ENCODE data around the gene CHD5.

CHD5 gene

DNA sequence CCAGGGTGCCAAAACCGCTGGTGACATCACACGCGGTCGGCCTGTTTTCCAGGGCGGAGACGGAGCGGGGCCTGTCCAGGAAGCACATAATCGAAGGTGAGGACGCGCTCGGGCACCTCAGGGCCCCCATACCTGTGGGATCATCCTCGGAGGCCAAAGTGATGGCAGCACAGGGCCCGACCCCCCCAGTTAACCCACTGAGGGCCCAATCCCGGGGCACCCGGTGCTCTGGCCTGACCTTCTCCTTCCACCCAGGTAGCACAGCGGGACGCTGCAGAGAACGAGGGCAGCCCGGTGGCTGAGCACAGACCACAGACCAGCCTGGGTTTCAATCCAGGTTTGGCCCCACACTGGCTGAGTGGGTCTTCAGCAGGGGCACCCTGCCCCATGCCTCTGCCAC is 91.2 kb downstream of the CHD5 start:
- no peak overlapping the region for H3K4me3 ChIP-seq (replicated peaks; ENCODE audit: low read depth, low read length)
- TF ChIP-seq, protein P1, sequence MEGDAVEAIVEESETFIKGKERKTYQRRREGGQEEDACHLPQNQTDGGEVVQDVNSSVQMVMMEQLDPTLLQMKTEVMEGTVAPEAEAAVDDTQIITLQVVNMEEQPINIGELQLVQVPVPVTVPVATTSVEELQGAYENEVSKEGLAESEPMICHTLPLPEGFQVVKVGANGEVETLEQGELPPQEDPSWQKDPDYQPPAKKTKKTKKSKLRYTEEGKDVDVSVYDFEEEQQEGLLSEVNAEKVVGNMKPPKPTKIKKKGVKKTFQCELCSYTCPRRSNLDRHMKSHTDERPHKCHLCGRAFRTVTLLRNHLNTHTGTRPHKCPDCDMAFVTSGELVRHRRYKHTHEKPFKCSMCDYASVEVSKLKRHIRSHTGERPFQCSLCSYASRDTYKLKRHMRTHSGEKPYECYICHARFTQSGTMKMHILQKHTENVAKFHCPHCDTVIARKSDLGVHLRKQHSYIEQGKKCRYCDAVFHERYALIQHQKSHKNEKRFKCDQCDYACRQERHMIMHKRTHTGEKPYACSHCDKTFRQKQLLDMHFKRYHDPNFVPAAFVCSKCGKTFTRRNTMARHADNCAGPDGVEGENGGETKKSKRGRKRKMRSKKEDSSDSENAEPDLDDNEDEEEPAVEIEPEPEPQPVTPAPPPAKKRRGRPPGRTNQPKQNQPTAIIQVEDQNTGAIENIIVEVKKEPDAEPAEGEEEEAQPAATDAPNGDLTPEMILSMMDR (IDR thresholded peaks at IDR 0.05; ENCODE audit: low read length, missing control alignments), result no peak
- DNase-seq (ENCODE audit: low read depth), result no peak

DNA sequence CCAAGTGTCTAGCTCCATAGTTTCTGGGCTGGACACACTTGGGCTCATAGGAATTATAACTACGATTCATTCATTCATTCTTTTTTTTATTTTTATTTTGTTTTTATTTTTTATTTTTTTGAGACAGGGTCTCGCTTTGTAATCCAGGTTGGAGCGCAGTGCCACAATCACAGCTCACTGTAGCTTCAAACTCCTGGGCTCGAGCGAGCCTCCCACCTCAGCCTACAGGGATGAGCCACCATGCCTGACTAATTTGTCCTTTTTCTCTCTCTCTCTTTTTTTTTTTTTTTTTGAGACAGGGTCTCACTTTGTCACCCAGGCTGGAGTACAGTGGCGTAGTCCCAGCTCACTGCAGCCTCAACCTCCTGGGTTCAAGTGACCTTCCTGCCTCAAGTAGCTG is 92.2 kb downstream of the CHD5 start:
- DNase-seq (ENCODE audit: low read depth), result no peak
- H3K4me3 ChIP-seq (replicated peaks; ENCODE audit: low read depth, low read length), result no peak overlapping the region
- TF ChIP-seq, protein P1 (IDR thresholded peaks at IDR 0.05; ENCODE audit: low read length, missing control alignments), result no peak

DNA sequence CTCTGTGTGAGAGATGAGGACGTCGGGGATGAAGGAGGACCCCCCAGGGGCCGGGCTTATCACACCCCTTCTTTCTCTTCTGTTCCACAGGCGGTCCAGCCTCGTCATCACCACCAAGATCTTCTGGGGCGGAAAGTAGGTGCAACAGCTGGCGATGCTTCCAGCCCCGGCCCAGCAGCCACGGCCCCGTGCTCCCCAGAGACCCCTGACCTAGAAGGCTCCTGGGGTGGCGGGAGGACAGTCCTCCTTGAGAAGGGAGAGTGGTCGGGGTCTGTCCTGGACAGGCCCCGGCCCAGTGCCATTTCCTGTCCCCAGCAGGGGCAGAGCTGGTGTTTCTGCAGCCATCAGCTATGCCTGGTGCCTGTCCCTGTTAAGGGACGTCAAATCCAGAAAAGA is 92.7 kb downstream of the CHD5 start:
- DNase-seq (ENCODE audit: low read depth), result no peak
- TF ChIP-seq, protein P1 (IDR thresholded peaks at IDR 0.05; ENCODE audit: low read length, missing control alignments), result no peak

DNA sequence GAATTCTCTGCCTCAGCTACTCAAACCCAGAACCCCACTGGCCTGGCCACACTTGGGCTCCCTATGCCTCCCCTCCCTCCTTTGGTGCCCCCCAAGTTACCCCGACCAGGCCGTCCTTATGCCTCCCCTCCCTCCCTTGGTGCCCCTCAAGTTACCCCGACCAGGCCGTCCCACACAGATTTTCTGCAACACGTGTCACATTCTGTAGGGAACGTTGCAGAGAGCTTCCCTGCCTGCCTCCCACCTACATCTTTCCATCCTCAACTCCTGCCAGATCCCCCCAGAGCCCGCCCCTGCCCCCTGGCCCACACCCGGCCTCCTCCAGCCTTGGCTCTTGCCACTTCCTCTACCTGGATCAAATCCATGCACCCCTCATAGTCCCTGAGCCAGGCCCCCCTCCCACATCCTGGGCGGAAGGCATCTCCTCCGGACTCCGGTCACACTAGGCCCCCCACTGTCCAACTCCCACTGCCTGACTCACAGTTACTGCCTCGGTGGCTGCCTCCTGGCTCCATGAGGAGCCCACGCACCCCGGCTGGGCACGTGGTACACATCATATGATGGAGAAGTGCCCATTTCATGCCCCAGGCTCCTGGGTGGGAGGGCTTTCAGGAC is 93.3 kb downstream of the CHD5 start:
- H3K4me3 ChIP-seq (replicated peaks; ENCODE audit: low read depth, low read length), result no peak overlapping the region
- peak; percentile 26 for DNase-seq (ENCODE audit: low read depth)
- TF ChIP-seq, protein P1 (IDR thresholded peaks at IDR 0.05; ENCODE audit: low read length, missing control alignments), result no peak

More for the DNA sequence above, 92.7 kb downstream of the CHD5 start:
- H3K4me3 ChIP-seq (replicated peaks; ENCODE audit: low read depth, low read length), result no peak overlapping the region

DNA sequence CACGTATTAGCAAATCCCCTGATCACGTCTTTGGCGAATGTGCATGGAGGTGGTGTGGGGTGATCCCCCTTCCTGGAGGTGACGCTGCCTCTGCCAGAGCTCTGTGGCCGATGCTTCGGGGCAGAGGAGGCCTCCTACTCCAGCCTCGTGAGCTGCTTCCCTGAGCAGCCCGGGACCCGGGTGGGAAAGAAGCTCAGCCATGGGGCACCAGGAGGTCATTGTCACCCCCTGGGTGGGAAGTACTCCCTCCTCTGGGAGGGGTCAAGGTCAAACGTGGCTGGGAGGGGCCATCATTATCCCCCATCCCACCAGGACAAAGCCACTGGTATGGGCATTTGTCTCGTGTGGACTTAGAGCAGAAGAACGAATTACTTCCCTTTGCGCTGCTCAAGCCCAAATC is 93.8 kb downstream of the CHD5 start:
- TF ChIP-seq, protein P1 (IDR thresholded peaks at IDR 0.05; ENCODE audit: low read length, missing control alignments), result no peak
- no peak for DNase-seq (ENCODE audit: low read depth)
- no peak overlapping the region for H3K4me3 ChIP-seq (replicated peaks; ENCODE audit: low read depth, low read length)

DNA sequence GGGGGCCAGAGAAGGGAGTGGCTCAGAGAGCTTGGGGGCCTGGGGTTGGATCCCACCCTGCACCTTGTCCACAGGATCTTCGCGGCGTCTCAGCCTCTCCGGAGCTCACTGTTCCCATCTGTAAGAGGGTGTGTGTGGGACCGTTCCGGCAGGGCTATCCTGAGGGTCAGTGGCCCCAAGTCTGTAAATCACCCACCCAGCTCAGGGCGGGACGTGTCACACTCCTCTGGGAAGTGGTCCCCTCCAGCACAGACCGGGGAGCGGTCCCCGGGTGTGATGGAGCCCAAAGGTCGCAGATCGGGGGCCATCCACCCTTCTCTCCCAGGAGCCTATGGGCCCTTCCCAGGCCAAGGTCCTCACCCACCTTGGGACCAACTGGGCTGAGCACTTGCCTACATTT is 94.5 kb downstream of the CHD5 start:
- TF ChIP-seq, protein P1 (IDR thresholded peaks at IDR 0.05; ENCODE audit: low read length, missing control alignments), result no peak
- H3K4me3 ChIP-seq (replicated peaks; ENCODE audit: low read depth, low read length), result no peak overlapping the region
- DNase-seq (ENCODE audit: low read depth), result no peak

DNA sequence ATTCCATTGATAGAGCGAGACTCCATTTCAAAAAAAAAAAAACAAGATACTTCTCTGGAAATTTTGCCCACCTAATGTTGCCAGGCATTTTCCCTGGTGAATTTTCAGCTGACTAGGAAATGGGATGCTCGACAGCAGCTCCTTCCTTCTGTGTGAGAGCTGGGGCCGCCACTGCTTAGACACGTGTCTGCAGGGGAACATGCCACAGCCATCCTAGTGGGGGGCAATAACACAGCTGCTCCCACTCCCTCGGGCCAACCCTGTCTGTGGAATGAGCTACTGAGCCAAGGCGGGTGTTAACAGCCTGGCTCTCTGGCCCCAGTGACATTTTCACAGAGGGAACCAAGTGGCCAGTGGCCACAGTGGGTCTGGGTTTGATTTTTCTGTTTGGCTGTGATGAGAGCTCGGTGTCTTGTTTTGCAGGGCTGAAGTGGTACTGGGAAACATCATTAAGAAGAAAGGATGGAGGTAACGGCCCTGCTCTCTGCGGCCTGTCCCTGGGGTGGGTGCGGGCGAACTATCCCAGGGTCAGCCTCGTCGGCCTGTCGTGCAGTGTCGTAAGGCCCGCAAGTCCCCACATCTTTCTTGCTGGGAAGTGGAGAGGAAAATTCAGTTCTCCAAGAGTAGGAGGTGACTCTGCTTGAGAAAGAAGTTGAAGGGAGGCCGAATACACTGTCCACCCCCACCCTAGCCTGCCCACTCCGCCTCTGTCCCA is 95.2 kb downstream of the CHD5 start:
- TF ChIP-seq, protein P1 (IDR thresholded peaks at IDR 0.05; ENCODE audit: low read length, missing control alignments), result no peak
- no peak for DNase-seq (ENCODE audit: low read depth)
- no peak overlapping the region for H3K4me3 ChIP-seq (replicated peaks; ENCODE audit: low read depth, low read length)

Measured in fibroblast of pulmonary artery (primary cell).